Immature natural killer cell (primary cell): ENCODE results near the gene RNF157. TPM values are rescaled to one million over a fixed set of nuclear protein-coding genes. Genes with fewer than 3 reads are reported as not detected.

Experiments
- DNase-seq, 3 donors: peaks; one replicate each; pipeline ENCODE4 v3.0.0; 2022; ENCODE audit warnings: mixed read lengths in 1 of 3
- H3K27ac Mint-ChIP-seq, 6 donors: one replicate each; pipeline ENCODE4 v1.8.0; 2020; ENCODE audit warnings: mixed read lengths in 6 of 6, mild to moderate bottlenecking in 5 of 6, inconsistent platforms in 4 of 6, moderate library complexity in 3 of 6
- H3K27me3 Mint-ChIP-seq, 3 donors: one replicate each; pipeline ENCODE4 v1.8.0; 2020 to 2021; ENCODE audit warnings: low read depth in 3 of 3, mild to moderate bottlenecking in 3 of 3, mixed read lengths in 3 of 3, moderate library complexity in 3 of 3, inconsistent platforms in 1 of 3
- H3K36me3 Mint-ChIP-seq, 3 donors: one replicate each; pipeline ENCODE4 v1.8.0; 2020; ENCODE audit warnings: mixed read lengths in 3 of 3, inconsistent platforms in 2 of 3, mild to moderate bottlenecking in 2 of 3
- H3K4me1 Mint-ChIP-seq, 2 donors: one replicate each; pipeline ENCODE4 v1.8.0; 2020; ENCODE audit warnings: inconsistent platforms in 2 of 2, mild to moderate bottlenecking in 2 of 2, mixed read lengths in 2 of 2, moderate library complexity in 1 of 2
- H3K4me3 Mint-ChIP-seq, 5 donors: one replicate each; pipeline ENCODE4 v1.8.0; 2020; ENCODE audit warnings: mild to moderate bottlenecking in 5 of 5, mixed read lengths in 5 of 5, inconsistent platforms in 3 of 5, moderate library complexity in 3 of 5
- H3K9me3 Mint-ChIP-seq, 6 donors: one replicate each; pipeline ENCODE4 v1.8.0; 2020; ENCODE audit warnings: mild to moderate bottlenecking in 6 of 6, mixed read lengths in 6 of 6, inconsistent platforms in 4 of 6, moderate library complexity in 3 of 6
- polyA plus RNA-seq, 3 donors: library from polyadenylated mRNA; unstranded; fragments of 300-500 nt; fragmentation: Illumina TruSeq; gene quantifications; one replicate each; pipeline ENCODE4 v1.2.3, GENCODE V29; 2021

The RNF157 gene
- polyA plus RNA-seq, 3 donors from 2014 or later, result 0.69 to 3.0 (median 1.2) TPM

DNA sequence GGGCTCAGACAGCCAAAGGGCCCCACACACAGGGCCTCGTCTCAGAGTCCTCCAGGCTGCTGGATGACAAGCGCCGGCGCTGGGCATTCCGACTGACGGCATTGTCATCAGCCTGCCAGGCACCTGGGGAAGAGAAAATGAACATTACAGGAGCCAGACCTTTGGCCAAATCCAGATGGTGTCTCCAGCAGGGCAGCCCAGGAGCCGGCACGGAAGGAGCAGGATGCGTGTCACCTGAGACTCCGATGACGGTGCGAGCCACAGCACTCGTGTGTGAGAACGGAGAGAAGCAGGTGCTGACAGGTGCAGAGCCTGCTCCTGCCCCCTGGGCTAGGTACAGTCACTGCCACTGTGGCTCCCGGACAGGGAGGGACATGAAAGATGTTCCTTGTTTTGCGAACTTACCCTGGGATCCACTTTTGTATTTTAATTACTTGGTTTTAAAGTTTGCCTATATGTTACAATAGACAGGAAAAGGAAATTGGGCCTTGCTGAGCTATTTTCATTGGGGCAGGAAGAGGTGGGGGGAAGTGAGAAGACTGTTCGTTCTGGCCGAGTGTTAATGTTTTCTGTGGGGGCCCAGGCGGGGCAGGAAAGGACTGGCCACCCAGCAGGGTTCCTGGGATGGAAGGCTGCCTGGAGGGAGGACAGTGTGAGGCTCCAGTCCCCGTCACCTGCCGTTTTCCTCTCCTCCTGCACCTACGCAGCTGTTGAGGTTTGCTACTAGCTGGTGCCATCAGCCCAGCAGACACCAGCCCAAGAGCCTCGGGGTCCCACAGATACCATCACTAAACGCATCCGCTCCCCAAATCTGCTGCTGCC, 94.9 kb downstream of the RNF157 start:
- Mint-ChIP-seq H3K27me3 (peaks cover 5 to 8% (median 8%) of the 10 kb centered on the region in 3 donors), H3K36me3 (no peaks in the 10 kb centered on the region), H3K27ac (peak overlapping the region; percentile 89 to 99 (median 97)), H3K4me3 (peak overlapping the region; percentile 76 to 89 (median 81)), H3K4me1 (peaks cover 67 to 73% of the 10 kb centered on the region in 2 donors), H3K9me3 (no peaks in the 10 kb centered on the region)
- peak; percentile 51 to 61 (median 60) for DNase-seq

DNA sequence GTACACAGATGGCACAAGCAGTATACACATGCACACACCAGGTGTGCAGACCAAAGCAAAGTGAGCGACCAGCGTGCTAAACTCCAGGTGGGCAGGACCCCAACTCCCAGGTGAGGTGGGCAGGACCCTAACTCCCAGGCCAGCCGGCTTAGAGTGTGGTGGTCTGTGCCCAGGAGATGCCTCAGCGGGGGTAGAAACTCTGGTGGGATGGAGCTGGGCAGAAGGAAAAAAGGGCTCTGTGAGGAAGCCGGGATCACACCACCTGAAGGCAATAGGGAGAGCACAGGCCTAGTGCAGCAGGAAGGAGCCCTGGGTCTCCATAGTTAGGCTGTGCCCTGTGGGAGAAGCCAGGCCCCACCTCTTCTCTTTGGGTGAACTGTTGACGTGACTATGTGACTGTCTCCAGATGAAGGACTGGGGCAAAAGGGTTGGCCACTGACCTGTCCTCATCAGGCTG, 97.7 kb downstream of the RNF157 start:
- peaks cover 65 to 69% of the 10 kb centered on the region in 2 donors for H3K4me1 Mint-ChIP-seq
- H3K27ac Mint-ChIP-seq, result peak overlapping the region; percentile 79 to 98 (median 89)
- peak overlapping the region; percentile 68 to 89 (median 87) for H3K4me3 Mint-ChIP-seq
- H3K36me3 Mint-ChIP-seq, result no peaks in the 10 kb centered on the region
- no peaks in the 10 kb centered on the region for H3K9me3 Mint-ChIP-seq
- H3K27me3 Mint-ChIP-seq, result peaks cover 7 to 12% (median 12%) of the 10 kb centered on the region in 3 donors
- DNase-seq, result no peak

DNA sequence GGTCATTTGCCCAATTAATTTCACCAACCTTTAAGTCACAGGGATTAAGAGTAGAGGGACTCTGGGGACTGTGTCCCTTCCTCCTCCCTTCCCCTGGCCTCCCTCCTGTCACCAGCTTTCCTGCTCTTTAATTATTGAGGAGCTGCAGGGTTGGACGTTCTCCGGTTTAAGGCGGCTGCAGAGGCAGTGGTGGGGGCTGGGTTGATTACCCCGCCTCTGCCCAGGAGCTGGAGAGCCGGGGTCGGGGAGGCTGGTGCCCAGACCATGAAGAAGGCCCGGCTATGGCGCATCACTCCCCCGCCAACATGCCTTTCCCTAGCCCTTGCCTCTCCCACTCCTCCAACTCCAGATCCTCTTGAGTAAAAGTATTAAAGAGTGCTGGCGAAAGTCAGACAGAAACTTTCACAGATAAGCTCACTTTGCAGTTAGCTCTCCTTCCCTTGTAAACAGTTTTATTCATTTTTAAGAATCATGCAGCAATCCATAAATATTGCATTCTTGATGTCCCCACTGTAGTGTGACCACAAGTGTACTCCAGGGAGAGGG, 98.2 kb downstream of the RNF157 start:
- H3K4me1 Mint-ChIP-seq, result peaks cover 60 to 64% of the 10 kb centered on the region in 2 donors
- H3K4me3 Mint-ChIP-seq, result peak overlapping the region; percentile 84 to 89 (median 87)
- peak overlapping the region; percentile 79 to 98 (median 89) for H3K27ac Mint-ChIP-seq
- peaks cover 7 to 12% (median 12%) of the 10 kb centered on the region in 3 donors for H3K27me3 Mint-ChIP-seq
- H3K9me3 Mint-ChIP-seq, result no peaks in the 10 kb centered on the region
- H3K36me3 Mint-ChIP-seq, result no peaks in the 10 kb centered on the region
- no peak for DNase-seq

DNA sequence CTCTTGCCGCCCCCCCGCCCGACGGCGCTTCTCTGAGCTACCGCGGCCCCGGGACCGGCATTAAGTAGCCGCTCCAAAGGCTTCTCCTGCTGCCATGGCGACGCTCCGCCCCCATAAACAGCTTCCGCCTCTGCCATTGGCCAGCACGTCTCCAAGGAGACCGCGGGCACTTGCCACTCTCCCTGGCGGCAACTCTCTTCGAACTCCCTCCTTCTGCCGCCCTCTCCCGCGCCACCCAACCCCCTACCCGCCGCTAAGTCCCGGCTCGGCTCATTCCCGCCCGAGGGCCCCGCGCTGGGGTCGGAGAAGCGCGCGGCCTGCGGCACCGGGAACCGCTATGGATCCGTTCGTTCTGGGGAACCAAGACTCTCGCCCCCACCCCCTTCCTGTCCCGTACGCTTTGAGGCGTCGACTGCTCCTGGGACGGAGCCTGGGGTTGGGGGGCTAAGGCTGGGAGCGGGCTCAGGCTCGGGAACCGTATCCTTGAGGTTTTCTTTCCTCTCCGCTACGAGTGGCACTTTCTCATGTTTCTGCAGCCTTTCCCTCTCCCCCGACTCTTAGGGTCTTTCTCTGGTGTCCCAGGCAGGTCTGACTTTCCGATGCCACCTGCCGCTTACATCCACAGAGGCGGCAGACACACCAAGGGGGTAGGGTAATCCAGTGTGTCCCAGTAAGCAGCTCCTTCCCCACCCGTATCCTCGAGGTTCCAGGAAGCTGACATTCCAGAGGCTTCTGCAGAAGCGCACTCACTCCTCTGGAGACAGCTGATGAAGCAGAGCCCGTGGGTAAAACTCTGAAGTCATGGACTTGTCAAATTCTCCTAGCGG, 98.9 kb downstream of the RNF157 start, which contains the start of gene FOXJ1:
FOXJ1 (minus strand) TSS at position 34 of the 827 bp plus-strand sequence. CDS start 850 bp downstream, outside the sequence.
- Mint-ChIP-seq H3K4me3 (peak within 1 kb of the TSS; percentile 84 to 89 (median 87)), H3K4me1 (peaks cover 53 to 57% of the 10 kb centered on the region in 2 donors), H3K9me3 (no peaks in the 10 kb centered on the region), H3K27me3 (peaks cover 7 to 12% (median 12%) of the 10 kb centered on the region in 3 donors), H3K27ac (peak within 1 kb of the TSS in 4 of 6 donors; percentile 58 to 89 (median 70)), H3K36me3 (no peaks in the 10 kb centered on the region)
- peak; percentile 92 to 93 (median 93) for DNase-seq

DNA sequence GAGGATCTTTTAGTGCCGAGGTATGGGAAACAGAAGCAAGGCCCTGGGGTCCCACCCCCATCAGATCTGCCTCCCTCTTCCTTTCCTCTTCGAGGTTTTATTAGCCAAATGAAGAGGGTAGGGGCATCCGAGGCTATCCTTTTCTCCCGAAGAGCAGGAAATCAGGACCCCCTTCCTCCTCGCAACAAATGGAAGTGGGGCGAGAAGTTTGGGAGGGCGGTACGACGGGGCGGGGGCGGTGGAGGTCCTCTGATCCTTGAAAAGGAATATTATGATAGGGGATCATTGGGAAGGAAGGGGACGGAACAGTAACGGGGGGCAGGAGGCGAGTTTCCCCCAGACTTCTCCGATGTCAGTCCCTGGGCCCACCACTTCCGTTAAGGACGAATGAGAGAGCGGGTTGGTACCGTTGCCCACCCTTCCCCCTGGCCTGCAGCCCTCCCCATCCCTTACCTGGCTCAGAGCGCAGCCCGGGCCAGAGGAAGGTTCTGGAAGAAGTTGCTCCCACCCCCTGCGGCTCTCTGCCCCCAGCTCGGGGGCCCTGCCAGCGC, 99.6 kb downstream of the RNF157 start:
- DNase-seq, result no peak
- Mint-ChIP-seq H3K27ac (peak overlapping the region in 2 of 6 donors; percentile 55 to 89), H3K36me3 (no peaks in the 10 kb centered on the region), H3K27me3 (peaks cover 4 to 12% (median 12%) of the 10 kb centered on the region in 3 donors), H3K4me1 (peaks cover 46 to 50% of the 10 kb centered on the region in 2 donors), H3K4me3 (peak overlapping the region; percentile 64 to 89 (median 87)), H3K9me3 (no peaks in the 10 kb centered on the region)

DNA sequence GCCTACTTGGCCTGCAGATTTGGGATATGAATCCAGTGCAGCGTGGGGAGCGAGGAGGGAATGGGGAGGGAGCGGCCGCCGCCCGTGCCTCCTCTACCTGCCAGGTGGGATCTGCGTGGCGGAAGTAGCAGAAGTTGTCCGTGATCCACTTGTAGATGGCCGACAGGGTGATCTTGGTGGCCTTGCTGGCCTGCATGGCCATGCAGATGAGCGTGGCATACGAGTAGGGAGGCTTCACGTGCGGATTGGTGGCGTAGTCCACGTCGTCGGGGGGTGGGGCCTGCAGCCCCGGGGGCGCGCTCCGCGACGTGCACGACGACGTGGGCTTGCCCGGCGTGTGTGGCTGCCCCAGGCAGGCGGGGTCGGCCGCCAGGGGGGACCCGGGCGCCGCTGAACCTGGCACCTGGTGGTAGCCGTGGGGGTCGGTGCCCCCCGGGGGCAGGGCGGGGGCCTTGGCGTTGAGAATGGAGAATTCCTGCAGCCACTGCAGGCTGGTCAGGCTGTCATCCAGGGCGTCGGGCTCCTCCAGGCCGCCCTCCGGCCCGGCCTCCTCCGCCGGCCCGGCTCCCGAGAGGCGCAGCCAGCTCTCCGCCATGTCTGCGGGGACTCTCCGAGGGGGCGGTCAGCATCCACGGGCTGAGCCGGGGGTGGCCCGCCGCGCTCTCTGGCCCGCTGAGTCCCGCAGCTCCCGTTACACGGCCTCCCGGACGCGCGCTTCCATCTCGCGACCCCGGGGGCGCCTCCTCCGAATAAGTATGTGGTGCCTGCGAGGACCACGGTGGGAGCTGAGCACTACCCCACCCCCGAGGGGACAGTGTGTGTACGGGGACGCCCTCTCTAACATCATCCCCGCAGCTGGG, 100.3 kb downstream of the RNF157 start:
- peak; percentile 40 to 53 (median 43) for DNase-seq
- Mint-ChIP-seq H3K9me3 (no peaks in the 10 kb centered on the region), H3K4me3 (peak overlapping the region; percentile 58 to 89 (median 71)), H3K27ac (peak overlapping the region in 2 of 6 donors; percentile 55 to 62), H3K36me3 (no peaks in the 10 kb centered on the region), H3K4me1 (peaks cover 39 to 46% of the 10 kb centered on the region in 2 donors), H3K27me3 (peaks cover 4 to 12% (median 12%) of the 10 kb centered on the region in 3 donors)

DNA sequence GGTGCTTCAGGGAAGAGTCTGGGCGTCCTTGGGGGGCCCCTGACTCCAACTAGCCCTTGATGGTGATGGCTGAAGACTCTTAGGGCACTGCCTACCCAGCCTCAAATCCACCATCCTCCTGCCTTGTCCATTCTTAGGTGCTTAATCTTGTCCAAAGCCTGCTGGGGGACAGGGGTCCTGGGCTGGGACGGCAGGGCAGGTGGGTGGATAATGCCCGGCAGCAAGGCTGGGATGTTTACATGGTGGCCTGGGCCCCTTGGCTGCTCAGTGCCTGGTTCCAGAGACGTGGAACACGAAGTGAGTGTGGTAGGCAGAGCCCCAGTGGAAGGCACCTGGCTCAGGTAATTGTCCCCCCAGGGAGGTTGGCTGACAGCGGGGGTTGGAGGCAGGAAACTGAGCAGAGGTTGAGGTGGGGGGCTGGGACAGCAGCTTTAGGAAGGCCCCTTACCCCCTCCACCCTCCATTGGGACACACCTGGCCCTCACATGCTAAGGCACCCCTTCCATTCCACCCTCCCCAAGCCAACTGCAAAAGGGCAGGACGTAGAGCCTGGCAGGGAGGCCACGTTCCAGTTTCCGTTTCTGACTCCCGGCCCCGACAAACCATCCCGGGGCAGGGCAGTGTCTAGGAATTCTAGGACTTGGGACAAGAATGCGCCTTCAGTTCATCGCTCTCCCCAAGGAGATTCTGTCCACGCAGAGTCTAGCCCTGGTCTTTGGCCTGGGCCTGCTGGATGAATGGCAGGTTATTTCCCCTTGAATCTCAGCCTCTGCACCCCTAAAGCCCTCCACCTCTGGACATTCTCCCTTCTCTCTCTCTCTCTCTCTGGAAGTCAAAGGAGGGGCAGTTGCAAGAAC, 101.2 kb downstream of the RNF157 start:
- H3K4me3 Mint-ChIP-seq, result peak overlapping the region in 3 of 5 donors; percentile 4 to 66 (median 49)
- no peak overlapping the region for H3K27ac Mint-ChIP-seq
- no peaks in the 10 kb centered on the region for H3K36me3 Mint-ChIP-seq
- H3K4me1 Mint-ChIP-seq, result peaks cover 33 to 38% of the 10 kb centered on the region in 2 donors
- DNase-seq, result no peak
- no peaks in the 10 kb centered on the region for H3K9me3 Mint-ChIP-seq
- peaks cover 4 to 12% (median 12%) of the 10 kb centered on the region in 3 donors for H3K27me3 Mint-ChIP-seq

DNA sequence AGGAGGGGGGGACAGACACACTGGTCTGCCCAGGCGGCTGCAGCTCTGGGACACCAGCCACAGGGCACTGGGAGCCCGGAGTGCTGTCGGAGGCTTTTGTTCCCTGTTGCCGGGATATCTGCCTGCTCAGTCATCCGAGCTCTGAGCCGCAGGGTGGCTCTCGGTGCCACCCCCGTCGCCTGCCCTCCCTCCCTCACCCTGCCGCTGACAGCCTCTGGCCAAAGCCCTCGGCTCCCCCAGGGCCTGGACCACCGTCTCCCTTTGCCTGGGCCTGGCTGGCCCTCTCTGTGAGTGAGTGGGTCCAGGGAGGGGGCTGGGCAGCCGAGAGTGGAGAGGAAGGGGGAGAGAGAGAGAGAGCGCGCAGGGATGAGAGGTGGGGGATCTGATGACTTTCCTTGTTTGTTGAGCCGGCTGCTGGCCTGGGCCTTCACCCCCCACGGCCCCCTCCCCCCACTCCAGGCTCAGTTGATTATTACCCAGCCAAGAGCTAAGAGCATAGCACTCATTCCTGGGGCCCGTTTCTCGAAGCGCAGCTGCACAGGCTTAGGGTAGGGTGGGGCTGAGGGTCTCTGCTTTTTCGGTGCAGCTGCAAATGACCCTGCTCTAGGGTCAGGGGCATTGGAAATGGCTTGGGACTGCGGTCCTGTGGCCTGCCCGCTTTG, 101.9 kb downstream of the RNF157 start:
- Mint-ChIP-seq H3K4me1 (peaks cover 25 to 32% of the 10 kb centered on the region in 2 donors), H3K36me3 (no peaks in the 10 kb centered on the region), H3K27me3 (peaks cover 4 to 12% (median 12%) of the 10 kb centered on the region in 3 donors), H3K4me3 (no peak overlapping the region), H3K9me3 (no peaks in the 10 kb centered on the region), H3K27ac (no peak overlapping the region)
- no peak for DNase-seq

DNA sequence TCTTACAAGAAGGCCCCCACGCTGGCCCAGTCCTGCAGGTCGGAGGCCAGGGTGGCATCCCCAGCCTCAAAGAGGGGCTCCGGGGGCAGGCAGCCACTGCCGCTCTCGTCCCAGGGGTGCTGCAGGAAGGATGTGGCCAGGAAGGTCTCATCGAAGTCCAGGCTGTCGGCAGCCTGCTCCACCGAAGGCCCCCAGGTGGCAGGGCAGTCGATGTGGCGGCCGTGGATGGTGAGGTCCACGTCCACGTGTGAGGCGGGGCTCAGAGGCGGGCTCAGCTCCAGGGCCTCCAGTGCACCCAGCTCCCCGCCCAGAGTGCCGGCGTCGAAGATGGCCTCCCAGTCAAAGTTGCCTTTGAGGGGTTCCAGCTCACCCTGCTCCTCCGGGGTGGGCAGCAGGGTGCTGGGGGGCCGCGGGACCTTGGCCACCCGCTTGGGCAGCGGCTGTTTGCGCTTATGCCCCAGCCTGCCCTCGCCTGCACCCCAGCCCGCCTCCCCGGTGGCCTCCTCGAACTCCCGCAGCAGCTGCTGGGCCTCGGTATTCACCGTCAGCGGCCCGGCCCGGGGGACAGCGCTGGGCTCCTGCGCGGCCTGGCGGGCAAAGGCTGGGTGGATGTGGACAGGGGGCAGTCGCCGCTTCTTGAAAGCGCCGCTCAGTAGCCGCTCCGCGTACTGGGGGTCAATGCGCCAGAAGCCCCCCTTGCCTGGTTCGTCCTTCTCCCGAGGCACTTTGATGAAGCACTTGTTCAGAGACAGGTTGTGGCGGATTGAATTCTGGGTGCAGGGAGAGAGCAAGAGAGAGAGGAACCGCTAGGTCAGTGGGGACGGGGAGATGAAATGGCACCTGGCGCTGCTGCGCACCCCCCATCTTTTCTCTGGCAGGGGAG, 102.7 kb downstream of the RNF157 start:
- no peak for DNase-seq
- Mint-ChIP-seq H3K27ac (no peak overlapping the region), H3K4me1 (peaks cover 17 to 24% of the 10 kb centered on the region in 2 donors), H3K27me3 (peaks cover 4 to 12% (median 12%) of the 10 kb centered on the region in 3 donors), H3K4me3 (no peak overlapping the region), H3K36me3 (no peaks in the 10 kb centered on the region), H3K9me3 (no peaks in the 10 kb centered on the region)

DNA sequence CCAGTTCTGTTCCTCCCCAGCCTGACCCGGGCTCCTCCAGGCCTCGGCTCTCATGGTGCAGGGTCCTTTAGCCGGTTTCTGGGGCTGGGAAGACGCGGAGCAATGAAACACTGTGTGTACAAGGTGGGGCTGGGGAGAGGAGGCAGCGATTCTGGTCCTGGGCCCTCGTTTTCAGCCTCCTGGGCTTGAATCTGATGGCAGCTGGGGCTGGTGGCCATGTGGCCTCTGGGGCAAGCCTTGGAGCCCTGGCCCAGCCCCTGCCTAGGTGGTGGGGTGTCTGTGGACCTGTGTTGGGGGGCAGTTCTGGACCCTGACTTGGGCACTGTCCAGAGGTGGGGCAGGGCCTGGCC, 103.3 kb downstream of the RNF157 start:
- peaks cover 4 to 12% (median 12%) of the 10 kb centered on the region in 3 donors for H3K27me3 Mint-ChIP-seq
- H3K36me3 Mint-ChIP-seq, result no peaks in the 10 kb centered on the region
- no peak overlapping the region for H3K27ac Mint-ChIP-seq
- no peak overlapping the region for H3K4me3 Mint-ChIP-seq
- no peaks in the 10 kb centered on the region for H3K9me3 Mint-ChIP-seq
- no peak for DNase-seq
- H3K4me1 Mint-ChIP-seq, result peaks cover 11 to 18% of the 10 kb centered on the region in 2 donors
